ENCODE results near the gene DST.

Gene DST

DNA sequence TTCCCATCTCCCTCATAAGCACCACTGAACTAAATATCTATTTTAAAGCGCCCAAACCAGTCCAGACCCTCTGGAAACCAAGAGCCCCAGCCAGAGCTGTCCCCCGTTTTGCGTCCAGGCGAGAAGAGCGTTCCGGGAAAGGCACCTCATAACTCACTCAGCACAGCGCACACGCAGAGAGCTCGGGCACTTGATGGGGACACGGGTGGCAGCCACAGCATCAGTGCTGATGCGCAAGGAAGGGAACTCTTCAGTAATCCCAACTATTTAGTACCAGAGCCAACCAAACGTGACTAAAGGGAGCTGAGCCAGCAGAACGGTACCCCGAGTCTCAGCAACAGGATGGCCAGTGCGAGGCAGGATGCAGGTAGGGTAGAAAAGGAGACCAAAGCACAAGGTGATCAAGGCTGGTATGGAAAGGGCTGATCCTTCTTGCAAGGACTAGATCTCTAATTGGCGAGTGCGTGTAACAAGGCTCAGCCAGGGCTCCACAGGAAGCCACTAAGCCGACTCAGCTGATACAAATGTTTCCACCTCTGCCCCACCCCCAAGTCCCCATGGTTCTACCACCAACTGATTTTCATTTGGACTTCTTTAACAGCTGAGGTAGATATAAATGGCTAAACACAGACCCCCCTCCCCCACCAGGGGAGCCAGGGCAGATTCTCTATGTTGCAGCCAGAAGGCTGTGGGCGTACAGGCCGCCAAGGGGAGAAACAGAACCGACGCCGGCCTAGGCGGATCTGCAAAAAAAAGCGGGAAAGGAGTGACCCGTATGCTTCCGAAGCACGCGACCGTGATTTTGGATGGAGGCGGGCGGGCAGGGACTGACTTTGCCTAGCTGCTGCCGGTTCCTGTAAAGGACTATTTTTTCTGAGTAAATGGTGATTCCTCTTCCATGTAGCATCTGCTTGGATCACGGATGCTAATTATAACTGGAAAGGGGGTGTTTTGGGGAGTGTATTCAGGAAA, 211.8 kb downstream of the DST start:
- no peak for DNase-seq

DNA sequence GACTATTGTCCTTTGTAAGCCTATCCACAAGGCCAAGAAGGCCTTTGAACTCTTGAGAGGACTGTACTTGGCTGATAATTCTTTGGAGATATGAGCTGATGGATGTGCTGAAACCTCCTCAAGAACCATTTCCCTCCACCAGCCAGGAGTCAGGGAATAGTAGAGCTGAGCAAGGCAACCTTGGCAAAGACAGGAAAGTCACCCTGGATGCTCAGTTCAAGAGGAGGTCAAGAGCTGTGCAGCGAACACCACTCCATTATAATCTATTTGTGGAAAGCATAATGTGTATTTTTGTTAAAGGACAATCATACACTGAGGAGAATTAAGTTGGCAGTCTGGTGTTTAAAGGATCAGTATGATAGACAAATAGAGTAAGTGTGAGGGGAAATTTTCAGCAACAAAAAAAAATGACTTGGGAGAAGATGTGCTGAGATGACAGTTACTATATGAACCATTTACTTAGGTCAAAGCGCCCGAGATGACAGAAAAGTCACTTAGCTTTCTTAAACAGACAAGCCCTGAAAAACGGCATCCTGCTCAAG, 218.1 kb downstream of the DST start:
- no peak for DNase-seq

DNA sequence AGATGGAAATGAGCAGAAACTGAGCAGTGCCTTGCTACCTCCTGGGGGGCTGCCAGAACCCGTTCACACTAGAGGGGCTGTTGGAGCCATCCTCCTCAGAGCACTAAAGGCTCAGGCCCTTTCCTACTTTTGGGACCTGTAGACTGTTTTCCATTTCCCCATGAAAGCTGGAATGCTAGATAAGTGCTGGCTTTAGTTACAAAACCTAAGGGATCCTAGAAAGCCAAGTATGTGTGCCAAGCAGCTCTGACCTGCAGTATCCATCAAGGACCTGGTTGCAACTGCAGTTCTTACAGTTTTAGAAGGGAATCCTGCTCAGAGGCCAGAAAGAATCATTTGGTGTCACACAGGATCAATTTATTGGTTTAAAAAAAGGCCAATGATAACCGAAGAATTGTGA, 218.6 kb downstream of the DST start:
- no peak for DNase-seq

DNA sequence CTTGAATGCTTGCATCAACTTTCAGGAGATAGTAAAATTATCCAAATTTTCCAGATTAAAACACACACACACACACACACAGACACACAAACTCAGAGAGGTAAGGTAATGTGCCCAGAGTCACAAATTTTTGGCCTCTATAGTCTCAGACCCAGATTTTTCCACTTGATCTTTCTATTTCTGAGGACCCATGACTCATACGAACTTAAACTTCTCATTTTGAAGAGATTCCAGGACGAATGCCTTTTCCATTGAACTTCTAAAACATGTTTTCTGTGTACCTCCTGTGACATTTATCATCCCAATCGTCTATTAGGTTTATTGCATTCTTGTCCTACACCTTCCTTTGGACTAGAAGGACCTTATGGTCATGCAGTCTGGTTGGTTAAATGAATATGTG, 222.4 kb downstream of the DST start:
- DNase-seq = no peak

DNA sequence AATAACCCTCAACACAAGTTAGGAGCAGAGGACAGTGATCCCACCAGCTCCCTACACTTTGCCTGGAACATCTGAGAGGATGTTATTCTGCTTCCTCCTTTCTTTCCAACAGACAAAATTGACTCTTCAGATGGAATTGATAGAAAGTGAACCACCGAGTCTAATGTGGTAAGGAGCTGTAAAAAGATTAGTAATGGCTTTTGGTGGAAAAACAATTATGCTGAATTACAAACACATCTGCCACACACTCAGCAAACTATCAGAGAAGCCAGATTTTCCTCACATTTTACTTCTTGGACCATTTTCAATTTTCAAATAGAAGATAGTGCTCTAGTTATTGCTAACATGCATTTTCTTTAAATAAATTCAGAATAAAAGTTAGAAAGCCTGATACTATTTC, 223.5 kb downstream of the DST start:
- DNase-seq = no peak

DNA sequence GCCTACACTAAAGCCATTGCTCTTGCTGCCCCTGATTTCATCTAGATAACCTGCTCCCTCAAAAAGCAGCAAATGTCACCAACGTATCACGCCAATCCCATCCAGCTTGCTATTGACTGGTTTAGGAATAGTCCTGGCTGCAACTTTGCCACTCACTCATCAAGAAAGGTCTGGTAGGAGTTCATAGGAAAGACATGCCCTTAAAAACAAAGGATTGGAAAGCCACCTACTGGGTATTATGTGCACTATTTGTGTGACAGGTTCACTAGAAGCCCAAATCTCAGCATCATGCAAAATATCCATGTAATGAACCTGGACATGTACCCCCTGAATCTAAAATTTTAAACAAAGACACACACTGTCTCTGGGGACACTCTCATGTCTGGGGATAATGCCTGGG, 224.9 kb downstream of the DST start:
- no peak for DNase-seq

DNA sequence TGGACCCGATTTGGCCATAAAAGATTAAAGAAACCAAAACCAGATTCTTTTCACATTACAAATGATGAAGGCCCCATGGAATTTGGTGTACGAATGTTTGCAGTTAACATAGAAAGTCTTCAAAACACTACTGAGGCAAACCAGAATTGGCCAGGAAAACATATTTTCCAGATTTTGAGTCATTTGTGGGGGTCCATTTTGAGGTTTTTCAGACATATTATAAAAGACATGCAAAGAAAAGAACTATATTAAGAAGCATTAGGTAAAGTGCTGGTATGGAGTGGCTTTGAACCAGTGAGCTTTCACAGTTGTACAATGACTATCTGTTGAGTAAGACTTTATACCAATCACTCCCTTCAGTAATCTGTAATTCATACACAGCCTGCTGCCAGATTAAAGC, 226.4 kb downstream of the DST start:
- DNase-seq = no peak

DNA sequence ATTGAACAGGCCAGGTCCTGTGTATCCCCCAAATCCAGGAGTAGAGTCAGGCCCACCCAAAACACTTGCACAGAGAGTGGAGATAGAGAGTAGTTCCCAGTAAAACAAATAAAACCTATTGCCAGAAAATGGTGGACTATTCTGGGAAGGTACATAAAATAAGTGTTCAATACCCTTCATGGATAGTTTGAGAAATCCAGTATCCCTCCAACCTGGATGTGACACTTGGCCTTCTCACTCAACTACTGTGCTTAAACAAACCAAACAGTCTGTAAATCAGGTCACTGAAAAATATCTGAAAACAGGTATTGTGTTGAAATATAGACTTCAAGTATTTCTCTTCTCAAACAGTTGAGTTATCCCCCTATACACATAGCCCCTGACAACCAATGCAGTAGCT, 233.7 kb downstream of the DST start:
- no peak for DNase-seq
